HFFc6 (cell line): ENCODE measurements around the gene SLC25A43. TPM values are rescaled to one million over a fixed set of nuclear protein-coding genes. Genes with fewer than 3 reads are reported as not detected.

Source experiments
- DNase-seq: peaks from one replicate; pipeline ENCODE4 v3.0.0-alpha.2; 2018
- H3K27ac Mint-ChIP-seq: 2 replicates; pipeline ENCODE4 v1.8.0; 2020; ENCODE audit warnings: mild to moderate bottlenecking, mixed read lengths
- H3K27me3 Mint-ChIP-seq: 2 replicates; pipeline ENCODE4 v1.8.0; 2021; ENCODE audit warnings: mild to moderate bottlenecking, moderate library complexity, mixed read lengths; ENCODE audit not compliant: insufficient read depth
- H3K36me3 Mint-ChIP-seq: 2 replicates; pipeline ENCODE4 v1.8.0; 2021; ENCODE audit warnings: low read depth, mixed read lengths
- H3K4me1 Mint-ChIP-seq: 2 replicates; pipeline ENCODE4 v1.8.0; 2020; ENCODE audit warnings: low read depth, mixed read lengths
- H3K4me3 Mint-ChIP-seq: 2 replicates; pipeline ENCODE4 v1.8.0; 2020; ENCODE audit warnings: mild to moderate bottlenecking, moderate library complexity, mixed read lengths
- H3K9me3 Mint-ChIP-seq: 2 replicates; pipeline ENCODE4 v1.8.0; 2020; ENCODE audit warnings: mild to moderate bottlenecking, mixed read lengths
- total RNA-seq, 6 experiments: library from RNA; stranded (reverse); fragmentation: NEBNext Ultra II Directional; extraction: Animal tissue kit (Norgen Biotek cat#: 25700); gene quantifications; 2 replicates in 1 of 6; 3 replicates in 5 of 6; pipeline ENCODE4 v1.2.3, GENCODE V29; 2021
- TF ChIP-seq, protein P1 (sequence below): fragments of 200-600 bp; sonication (generic); IDR thresholded peaks from 2 replicates; pipeline ENCODE4 v1.5.0; 2021; ENCODE audit warnings: antibody characterized with exemption, mild to moderate bottlenecking

The SLC25A43 gene
- total RNA-seq, 6 experiments from 2014 or later = 19.4 to 26.0 (median 22.7) TPM

DNA sequence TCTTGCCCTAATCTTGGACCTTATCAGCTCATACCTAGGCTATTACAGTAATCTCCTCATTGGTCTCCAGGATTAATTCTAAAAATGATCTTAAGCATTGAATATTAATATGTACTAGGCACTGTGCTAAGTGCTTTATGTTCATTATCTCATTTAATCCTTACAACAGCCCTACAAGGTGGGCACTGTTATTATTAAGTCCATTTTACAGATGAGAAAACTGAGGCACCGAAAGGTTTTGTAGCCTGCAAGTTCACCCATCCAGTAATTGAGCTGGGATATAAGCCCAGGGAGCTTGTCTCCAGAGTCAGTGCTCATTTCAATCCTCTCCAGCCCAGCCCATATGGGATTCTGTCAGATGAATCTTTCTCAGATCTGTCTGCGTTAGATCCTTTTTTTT, 20.8 kb downstream of the SLC25A43 start:
- Mint-ChIP-seq H3K36me3 (peaks cover 7% of the 10 kb centered on the region; the same call in 1 of the 2 replicates), H3K4me1 (peaks cover 9% of the 10 kb centered on the region), H3K27me3 (no peaks in the 10 kb centered on the region; the same call in 1 of the 2 replicates), H3K27ac (0 out of 2 replicates have a peak overlapping the region, but pooled peaks have one; percentile 4), H3K9me3 (no peaks in the 10 kb centered on the region), H3K4me3 (no peak overlapping the region)
- no peak for DNase-seq
- TF ChIP-seq, protein P1, sequence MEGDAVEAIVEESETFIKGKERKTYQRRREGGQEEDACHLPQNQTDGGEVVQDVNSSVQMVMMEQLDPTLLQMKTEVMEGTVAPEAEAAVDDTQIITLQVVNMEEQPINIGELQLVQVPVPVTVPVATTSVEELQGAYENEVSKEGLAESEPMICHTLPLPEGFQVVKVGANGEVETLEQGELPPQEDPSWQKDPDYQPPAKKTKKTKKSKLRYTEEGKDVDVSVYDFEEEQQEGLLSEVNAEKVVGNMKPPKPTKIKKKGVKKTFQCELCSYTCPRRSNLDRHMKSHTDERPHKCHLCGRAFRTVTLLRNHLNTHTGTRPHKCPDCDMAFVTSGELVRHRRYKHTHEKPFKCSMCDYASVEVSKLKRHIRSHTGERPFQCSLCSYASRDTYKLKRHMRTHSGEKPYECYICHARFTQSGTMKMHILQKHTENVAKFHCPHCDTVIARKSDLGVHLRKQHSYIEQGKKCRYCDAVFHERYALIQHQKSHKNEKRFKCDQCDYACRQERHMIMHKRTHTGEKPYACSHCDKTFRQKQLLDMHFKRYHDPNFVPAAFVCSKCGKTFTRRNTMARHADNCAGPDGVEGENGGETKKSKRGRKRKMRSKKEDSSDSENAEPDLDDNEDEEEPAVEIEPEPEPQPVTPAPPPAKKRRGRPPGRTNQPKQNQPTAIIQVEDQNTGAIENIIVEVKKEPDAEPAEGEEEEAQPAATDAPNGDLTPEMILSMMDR = no peak

DNA sequence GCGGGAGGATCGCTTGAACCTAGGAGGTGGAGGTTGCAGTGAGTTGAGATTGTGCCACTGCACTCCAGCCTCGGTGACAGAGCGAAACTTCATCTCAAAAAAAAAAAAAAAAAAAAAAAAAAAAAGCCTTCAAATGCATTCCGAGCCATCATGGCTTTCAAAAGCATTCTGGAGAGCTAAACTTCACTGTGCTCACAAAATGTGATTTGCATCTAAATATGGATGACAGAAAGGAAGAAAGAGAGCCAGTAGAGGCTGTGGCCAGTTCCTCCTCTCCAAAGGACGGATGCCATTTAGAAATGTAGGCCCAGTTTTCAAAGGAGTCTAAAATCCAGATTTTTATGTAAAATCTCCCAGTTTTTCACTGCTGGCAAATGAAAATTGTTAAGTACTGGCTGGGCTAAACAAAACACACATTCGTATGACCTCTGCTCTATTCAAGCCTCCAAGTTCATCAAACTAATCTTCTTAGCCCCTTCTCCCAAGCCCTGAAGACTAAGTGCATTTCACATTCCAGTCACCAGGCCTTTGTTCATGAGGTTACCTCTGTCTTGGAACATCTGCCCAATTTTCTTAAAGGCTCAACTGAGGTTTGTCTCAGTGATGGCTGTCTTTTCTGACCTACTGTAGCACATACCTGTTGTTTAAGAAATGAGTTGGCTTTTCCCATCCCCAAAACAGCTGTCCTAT, 22.0 kb downstream of the SLC25A43 start:
- no peak overlapping the region for H3K27ac Mint-ChIP-seq
- H3K27me3 Mint-ChIP-seq = no peaks in the 10 kb centered on the region; the same call in 1 of the 2 replicates
- H3K4me3 Mint-ChIP-seq = no peak overlapping the region
- TF ChIP-seq, protein P1 = no peak
- H3K9me3 Mint-ChIP-seq = no peaks in the 10 kb centered on the region
- H3K36me3 Mint-ChIP-seq = peaks cover 7% of the 10 kb centered on the region; the same call in 1 of the 2 replicates
- no peak for DNase-seq
- peaks cover 9% of the 10 kb centered on the region for H3K4me1 Mint-ChIP-seq

DNA sequence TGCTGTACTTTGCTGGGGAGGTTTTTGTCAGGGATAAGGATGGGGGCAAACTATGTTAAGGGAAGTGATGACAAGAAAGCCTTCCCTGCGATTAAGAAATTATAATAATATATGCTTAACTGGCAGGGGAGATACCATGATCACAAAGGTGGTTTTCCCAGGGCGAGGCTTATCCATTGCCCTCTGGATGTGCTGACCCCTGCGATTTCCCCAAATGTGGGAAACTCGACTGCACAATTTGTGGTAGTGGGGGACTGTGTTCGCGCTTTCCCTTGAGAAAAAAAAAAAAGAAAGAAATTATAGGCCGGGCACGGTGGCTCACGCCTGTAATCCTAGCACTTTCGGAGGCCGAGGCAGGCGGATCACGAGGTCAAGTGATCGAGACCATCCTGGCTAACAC, 24.5 kb downstream of the SLC25A43 start:
- Mint-ChIP-seq H3K27ac (no peak overlapping the region), H3K27me3 (no peaks in the 10 kb centered on the region; the same call in 1 of the 2 replicates), H3K4me1 (peaks cover 22% of the 10 kb centered on the region), H3K36me3 (peaks cover 7% of the 10 kb centered on the region; the same call in 1 of the 2 replicates), H3K4me3 (no peak overlapping the region), H3K9me3 (no peaks in the 10 kb centered on the region)
- TF ChIP-seq, protein P1 = no peak
- no peak for DNase-seq

DNA sequence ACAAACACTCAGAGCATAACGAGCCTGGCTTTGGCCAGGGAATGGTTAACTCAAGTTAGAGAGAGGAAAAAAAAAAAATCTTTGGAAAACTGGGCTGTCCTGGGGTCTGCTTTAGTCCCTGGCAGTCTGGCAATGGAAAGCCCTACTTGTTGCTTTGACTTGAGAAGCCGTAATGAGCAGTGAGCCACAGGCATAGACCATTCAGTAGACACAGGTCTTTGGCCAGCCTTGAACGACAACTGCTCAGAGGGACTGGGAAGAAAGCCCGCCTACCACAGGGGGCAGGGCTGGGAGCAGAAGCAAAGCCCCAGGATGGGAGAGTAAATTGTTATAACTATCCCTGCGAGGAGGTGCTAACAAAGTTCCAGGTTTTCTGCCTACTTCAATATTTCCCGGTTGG, 25.9 kb downstream of the SLC25A43 start:
- Mint-ChIP-seq H3K4me3 (no peak overlapping the region), H3K36me3 (peaks cover 7% of the 10 kb centered on the region; the same call in 1 of the 2 replicates), H3K27ac (no peak overlapping the region; the same call in 1 of the 2 replicates), H3K27me3 (no peaks in the 10 kb centered on the region; the same call in 1 of the 2 replicates), H3K4me1 (peaks cover 20% of the 10 kb centered on the region), H3K9me3 (no peaks in the 10 kb centered on the region)
- TF ChIP-seq, protein P1 = no peak
- no peak for DNase-seq

DNA sequence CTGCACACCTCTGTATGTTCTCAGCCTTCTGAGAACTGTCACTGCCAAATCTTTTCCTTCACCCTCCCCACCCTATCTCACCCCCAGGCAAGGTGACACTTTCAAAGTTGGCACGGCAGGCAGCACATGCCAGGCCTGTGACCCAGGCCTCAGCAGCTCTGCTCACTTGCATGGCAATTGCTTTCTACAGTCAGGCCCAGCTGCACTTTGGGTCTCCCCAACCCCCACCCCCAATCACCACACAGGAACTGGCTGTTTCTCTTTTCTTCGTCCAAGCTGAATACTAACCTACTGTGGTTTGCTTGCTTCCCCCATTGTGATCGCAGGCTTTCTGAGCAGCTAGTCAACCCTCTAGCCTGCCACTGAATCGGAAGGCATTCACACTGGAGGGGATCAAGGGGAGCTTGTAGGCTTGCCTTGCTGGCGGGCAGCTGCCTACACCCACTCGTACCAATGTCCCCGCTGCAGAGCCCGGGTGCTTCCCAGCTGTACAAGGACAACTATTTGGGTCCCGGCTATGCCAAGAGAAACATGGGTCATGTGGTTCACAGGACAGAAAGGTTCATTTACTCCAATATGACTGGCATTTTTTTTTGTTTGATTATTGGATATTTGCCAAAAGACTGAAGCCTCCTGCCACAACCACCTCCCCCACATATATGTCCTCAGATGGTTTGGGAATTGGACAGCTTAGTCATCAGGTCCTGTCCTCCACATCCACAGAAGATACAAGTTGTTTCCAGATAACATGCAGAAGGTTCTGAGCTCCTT, 28.1 kb downstream of the SLC25A43 start:
- no peak for DNase-seq
- H3K36me3 Mint-ChIP-seq = peaks cover 6% of the 10 kb centered on the region; the same call in 1 of the 2 replicates
- H3K4me1 Mint-ChIP-seq = peaks cover 20% of the 10 kb centered on the region
- H3K4me3 Mint-ChIP-seq = no peak overlapping the region
- H3K27ac Mint-ChIP-seq = no peak overlapping the region
- H3K27me3 Mint-ChIP-seq = no peaks in the 10 kb centered on the region; the same call in 1 of the 2 replicates
- TF ChIP-seq, protein P1 = no peak
- no peaks in the 10 kb centered on the region for H3K9me3 Mint-ChIP-seq
